IPS-15b (cell line): Measurements from ENCODE around the gene SSR3.

Experiments
- H3K27me3 ChIP-seq: one replicate; pipeline ENCODE4 v1.6.1; 2013; ENCODE audit warnings: low read length; ENCODE audit not compliant: control insufficient read depth, insufficient read depth
- H3K36me3 ChIP-seq: one replicate; pipeline ENCODE4 v1.6.1; 2013; ENCODE audit warnings: low read length; ENCODE audit not compliant: control insufficient read depth, insufficient read depth
- H3K4me1 ChIP-seq: one replicate; pipeline ENCODE4 v1.6.1; 2013; ENCODE audit warnings: mild to moderate bottlenecking, low read length; ENCODE audit not compliant: control insufficient read depth, insufficient read depth
- H3K4me3 ChIP-seq: one replicate; pipeline ENCODE4 v1.5.1; 2013; ENCODE audit warnings: low read depth, low read length
- H3K9ac ChIP-seq: one replicate; pipeline ENCODE4 v1.6.1; 2013; ENCODE audit warnings: low read depth, mild to moderate bottlenecking, low read length
- H3K9me3 ChIP-seq: one replicate; pipeline ENCODE4 v1.6.1; 2013; ENCODE audit warnings: mild to moderate bottlenecking, low read length; ENCODE audit not compliant: control insufficient read depth, insufficient read depth

SSR3 gene

GRCh38 chr3:156498307-156498706 is 56.6 kb downstream of the SSR3 start:
- H3K9ac ChIP-seq = no peak overlapping the region
- H3K27me3 ChIP-seq = no peaks in the 10 kb centered on the region
- no peaks in the 10 kb centered on the region for H3K36me3 ChIP-seq
- no peaks in the 10 kb centered on the region for H3K4me1 ChIP-seq
- no peaks in the 10 kb centered on the region for H3K9me3 ChIP-seq
- H3K4me3 ChIP-seq = no peak overlapping the region

DNA sequence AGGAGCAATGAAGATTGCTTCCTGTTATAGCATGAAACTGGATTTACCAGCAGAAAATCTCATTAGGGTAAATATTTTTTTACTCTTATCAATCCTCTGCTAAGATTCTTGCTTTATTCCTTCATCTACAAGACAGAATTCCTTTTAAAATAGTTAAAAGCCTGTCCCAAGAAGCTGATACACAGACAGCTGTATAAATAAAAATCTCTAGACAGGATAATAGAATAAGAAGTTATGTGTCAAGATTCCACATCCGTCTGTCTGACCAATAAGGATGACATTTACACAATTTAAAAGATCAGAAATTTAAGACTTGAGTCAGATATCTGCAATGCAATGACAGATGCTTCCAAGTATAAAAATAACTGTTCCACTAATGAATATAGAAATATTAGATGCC is 57.6 kb downstream of the SSR3 start:
- Histone ChIP-seq H3K27me3 (no peaks in the 10 kb centered on the region), H3K9me3 (no peaks in the 10 kb centered on the region)

GRCh38 chr3:156495816-156496215 is 59.1 kb downstream of the SSR3 start:
- Histone ChIP-seq H3K4me3 (no peak overlapping the region), H3K4me1 (no peaks in the 10 kb centered on the region), H3K27me3 (no peaks in the 10 kb centered on the region), H3K36me3 (no peaks in the 10 kb centered on the region), H3K9ac (no peak overlapping the region), H3K9me3 (no peaks in the 10 kb centered on the region)

More for the DNA sequence above, 57.6 kb downstream of the SSR3 start:
- no peak overlapping the region for H3K4me3 ChIP-seq
- no peaks in the 10 kb centered on the region for H3K36me3 ChIP-seq
- no peaks in the 10 kb centered on the region for H3K4me1 ChIP-seq
- no peak overlapping the region for H3K9ac ChIP-seq

DNA sequence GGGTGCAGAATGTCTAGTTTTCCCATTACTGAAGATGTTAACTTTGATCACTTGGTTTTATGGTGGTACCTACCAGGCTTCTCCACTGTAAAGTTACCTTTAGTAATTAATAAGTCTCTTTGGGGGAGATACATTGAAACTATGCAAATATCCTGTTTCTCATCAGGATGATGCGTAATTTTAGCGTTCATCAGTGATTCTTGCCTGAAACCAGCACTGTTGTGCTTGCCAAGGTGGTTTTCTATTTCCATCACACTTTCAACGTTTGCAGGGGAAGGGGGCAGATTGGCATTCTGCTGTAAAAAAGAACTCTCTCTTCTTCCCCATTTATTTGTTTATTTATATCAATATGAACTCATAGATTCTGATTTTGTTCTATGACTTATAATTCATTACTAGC is 61.0 kb downstream of the SSR3 start:
- Histone ChIP-seq H3K9ac (no peak overlapping the region), H3K36me3 (no peaks in the 10 kb centered on the region), H3K9me3 (no peaks in the 10 kb centered on the region), H3K4me3 (no peak overlapping the region), H3K4me1 (no peaks in the 10 kb centered on the region), H3K27me3 (no peaks in the 10 kb centered on the region)

GRCh38 chr3:156492801-156493261 is 62.1 kb downstream of the SSR3 start:
- Histone ChIP-seq H3K4me1 (no peaks in the 10 kb centered on the region), H3K36me3 (no peaks in the 10 kb centered on the region), H3K27me3 (no peaks in the 10 kb centered on the region), H3K9ac (no peak overlapping the region), H3K9me3 (no peaks in the 10 kb centered on the region), H3K4me3 (no peak overlapping the region)

DNA sequence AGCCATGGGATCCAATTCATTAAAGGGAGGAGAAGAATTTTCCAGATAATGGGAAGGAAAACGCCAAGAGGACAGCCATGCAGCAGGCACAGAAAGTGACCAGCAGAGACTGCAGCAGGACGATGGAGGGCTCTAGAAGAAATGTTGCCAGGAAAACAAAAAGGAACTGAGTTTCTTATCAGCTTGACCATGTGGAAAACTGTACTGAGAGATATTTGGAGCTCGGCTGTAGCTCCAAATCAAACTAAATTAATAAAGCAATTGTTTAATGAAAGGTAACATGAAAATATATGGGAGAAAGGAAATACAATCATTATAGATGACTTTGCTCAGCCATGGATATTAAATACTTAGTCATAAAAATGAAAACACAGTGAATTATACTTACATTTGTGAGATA is 63.7 kb downstream of the SSR3 start:
- H3K4me3 ChIP-seq = no peak overlapping the region
- no peaks in the 10 kb centered on the region for H3K36me3 ChIP-seq
- H3K27me3 ChIP-seq = no peaks in the 10 kb centered on the region
- H3K4me1 ChIP-seq = no peaks in the 10 kb centered on the region
- no peaks in the 10 kb centered on the region for H3K9me3 ChIP-seq
- no peak overlapping the region for H3K9ac ChIP-seq
